HepG2 (cell line): Measurements from ENCODE around the gene TAS2R50. TPM values are rescaled to one million over a fixed set of nuclear protein-coding genes. Genes with fewer than 3 reads are reported as not detected.

Experiments used
- ATAC-seq: fragments of 200-7000 bp; cut with Tn5 transposase; 3 replicates; pipeline ENCODE4 v1.9.1; 2020; ENCODE audit warnings: mild to moderate bottlenecking, moderate library complexity
- BruUV-seq: library from RNA; stranded (reverse); fragments of 400-500 nt; replicated peaks from 2 replicates; lab custom pipeline; 2021; lab: Mats Ljungman, UMichigan
- CTCF ChIA-PET: fragments of 300-600 bp; formaldehyde crosslinking; extraction: SDS; loops from one replicate; lab custom pipeline; 2021; ENCODE audit warnings: low total read pairs, inconsistent platforms, low intra/inter-chr PET ratio; lab: Yijun Ruan, JAX
- POLR2A ChIA-PET: fragments of 350-600 bp; sonication (Branson Sonifier 250); formaldehyde crosslinking; loops from one replicate; lab custom pipeline; 2020; ENCODE audit warnings: antibody characterized with exemption, inconsistent platforms; lab: Yijun Ruan, JAX
- DNase-seq: peaks from one replicate; pipeline ENCODE4 v3.0.0-alpha.2; 2015; ENCODE audit warnings: low spot score
- FAIRE-seq: peaks from 3 replicates; lab custom pipeline; 2011; peaks lifted over from hg19 to GRCh38; lab: Jason Lieb, UNC
- H2AFZ ChIP-seq: one replicate; pipeline ENCODE4 v1.6.1; 2011; ENCODE audit warnings: low read length, inconsistent platforms
- H3K27ac ChIP-seq: fragments of 300-600 bp; 3 replicates; pipeline ENCODE4 v1.8.0; 2011; ENCODE audit warnings: mixed run types, mild to moderate bottlenecking, mixed read lengths, low read length, inconsistent platforms; ENCODE audit not compliant: insufficient read depth; ENCODE audit errors: extremely low read length
- H3K27me3 ChIP-seq, 2 experiments: fragments of 200-600 bp in 1 of 2; 2 replicates in 1 of 2; 3 replicates in 1 of 2; pipeline versions ENCODE4 v1.6.0 to v1.8.0; 2011; ENCODE audit warnings: low read length in 2 of 2, mild to moderate bottlenecking in 2 of 2, moderate library complexity in 2 of 2, inconsistent platforms in 1 of 2; ENCODE audit not compliant: insufficient read depth in 2 of 2, control insufficient read depth in 1 of 2
- H3K36me3 ChIP-seq, 2 experiments: fragments of 200-600 bp in 1 of 2; replicated peaks in 1 of 2; 2 replicates in 1 of 2; 3 replicates in 1 of 2; pipeline versions ENCODE4 v1.5.1 to v1.8.0; 2011; ENCODE audit warnings: low read length in 2 of 2, inconsistent platforms in 1 of 2; ENCODE audit not compliant: insufficient read depth in 2 of 2, control insufficient read depth in 1 of 2
- H3K4me1 ChIP-seq: 2 replicates; pipeline ENCODE4 v1.5.1; 2012; ENCODE audit warnings: low read length, inconsistent platforms; ENCODE audit not compliant: insufficient read depth
- H3K4me2 ChIP-seq: 2 replicates; pipeline ENCODE4 v1.6.0; 2011; ENCODE audit warnings: low read depth, low read length, inconsistent platforms
- H3K4me3 ChIP-seq, 3 experiments: fragments of 200-600 bp in 1 of 3; sonication (generic), shearing (Covaris generic) in 1 of 3; replicated peaks in 1 of 3; 2 replicates each; pipeline ENCODE4 v1.5.1; 2011 to 2016; ENCODE audit warnings: low read length in 3 of 3, inconsistent platforms in 2 of 3, low read depth in 2 of 3, mild to moderate bottlenecking in 2 of 3, control low read depth in 1 of 3, mixed read lengths in 1 of 3; ENCODE audit not compliant: insufficient read depth in 1 of 3
- H3K79me2 ChIP-seq: one replicate; pipeline ENCODE4 v1.6.1; 2011; ENCODE audit warnings: low read length, inconsistent platforms; ENCODE audit not compliant: insufficient read depth
- H3K9ac ChIP-seq: 2 replicates; pipeline ENCODE4 v1.6.0; 2011; ENCODE audit warnings: mild to moderate bottlenecking, low read depth, low read length, inconsistent platforms; ENCODE audit not compliant: insufficient read depth
- H3K9me3 ChIP-seq: 2 replicates; pipeline ENCODE4 v1.5.1; 2012; ENCODE audit warnings: mild to moderate bottlenecking, low read length
- H4K20me1 ChIP-seq: 2 replicates; pipeline ENCODE4 v1.6.0; 2011; ENCODE audit warnings: inconsistent platforms, mild to moderate bottlenecking, low read length, moderate library complexity; ENCODE audit not compliant: insufficient read depth
- DNMT1 ChIP-seq: sonication (generic); formaldehyde crosslinking; IDR thresholded peaks from 2 replicates; pipeline ENCODE4 v1.5.1; 2020; ENCODE audit warnings: mild to moderate bottlenecking, missing genetic modification reagents
- ERF ChIP-seq: IDR thresholded peaks from 2 replicates; pipeline ENCODE4 v1.6.1; 2018; ENCODE audit warnings: missing biosample characterization, missing genetic modification reagents
- ETV5 ChIP-seq: IDR thresholded peaks from 2 replicates; pipeline ENCODE4 v1.6.1; 2018; ENCODE audit warnings: missing biosample characterization, missing genetic modification reagents, inconsistent platforms, borderline replicate concordance
- FOXC1 ChIP-seq: sonication (generic); formaldehyde crosslinking; IDR thresholded peaks from 2 replicates; pipeline ENCODE4 v1.8.0; 2022; ENCODE audit warnings: mild to moderate bottlenecking, missing genetic modification reagents, borderline replicate concordance
- LBX2 ChIP-seq: sonication (generic); formaldehyde crosslinking; IDR thresholded peaks from 2 replicates; pipeline ENCODE4 v1.5.0; 2020; ENCODE audit warnings: missing genetic modification reagents, mild to moderate bottlenecking, borderline replicate concordance
- MLLT10 ChIP-seq: sonication (generic); formaldehyde crosslinking; IDR thresholded peaks from 2 replicates; pipeline ENCODE4 v1.4.0; 2020; ENCODE audit warnings: missing genetic modification reagents
- PITX1 ChIP-seq: sonication (generic); formaldehyde crosslinking; IDR thresholded peaks from 2 replicates; pipeline ENCODE4 v1.5.1; 2020; ENCODE audit warnings: mild to moderate bottlenecking, missing genetic modification reagents
- RARG ChIP-seq: sonication (generic); formaldehyde crosslinking; IDR thresholded peaks from 2 replicates; pipeline ENCODE4 v1.4.0; 2020; ENCODE audit warnings: low read depth, mild to moderate bottlenecking, missing genetic modification reagents
- RNF219 ChIP-seq: sonication (generic); formaldehyde crosslinking; IDR thresholded peaks from 2 replicates; pipeline ENCODE4 v1.5.0; 2020; ENCODE audit warnings: mild to moderate bottlenecking, missing genetic modification reagents
- SMYD3 ChIP-seq: sonication (generic); formaldehyde crosslinking; IDR thresholded peaks from 2 replicates; pipeline ENCODE4 v1.8.1; 2023; ENCODE audit warnings: mild to moderate bottlenecking, missing genetic modification reagents
- SRY ChIP-seq: sonication (generic); formaldehyde crosslinking; IDR thresholded peaks from 2 replicates; pipeline ENCODE4 v1.8.0; 2022; ENCODE audit warnings: mild to moderate bottlenecking, missing genetic modification reagents
- THAP8 ChIP-seq: sonication (generic); formaldehyde crosslinking; IDR thresholded peaks from 2 replicates; pipeline ENCODE4 v1.5.1; 2020; ENCODE audit warnings: missing genetic modification reagents, mild to moderate bottlenecking, borderline replicate concordance
- ZFP41 ChIP-seq: sonication (generic); formaldehyde crosslinking; IDR thresholded peaks from 2 replicates; pipeline ENCODE4 v1.4.0; 2020; ENCODE audit warnings: mild to moderate bottlenecking, missing genetic modification reagents, borderline replicate concordance
- ZMAT3 ChIP-seq: sonication (generic); formaldehyde crosslinking; conservative IDR thresholded peaks from 2 replicates; pipeline ENCODE4 v1.7.0; 2021; ENCODE audit warnings: missing genetic modification reagents
- ZNF496 ChIP-seq: sonication (generic); formaldehyde crosslinking; IDR thresholded peaks from 2 replicates; pipeline ENCODE4 v1.8.1; 2023; ENCODE audit warnings: mild to moderate bottlenecking, moderate library complexity, missing genetic modification reagents; ENCODE audit not compliant: insufficient replicate concordance
- ZNF577 ChIP-seq: sonication (generic); formaldehyde crosslinking; IDR thresholded peaks from 2 replicates; pipeline ENCODE4 v1.4.0; 2020; ENCODE audit warnings: mild to moderate bottlenecking, low read depth, missing genetic modification reagents, borderline replicate concordance
- ZNF772 ChIP-seq: sonication (generic); formaldehyde crosslinking; IDR thresholded peaks from 2 replicates; pipeline ENCODE4 v1.5.0; 2020; ENCODE audit warnings: mild to moderate bottlenecking, missing genetic modification reagents
- WGBS: methylation state at CpG from one replicate; pipeline ENCODE4 v1.1.6; 2017; ENCODE audit warnings: low lambda C conversion rate; 5-methylcytosine and 5-hydroxymethylcytosine counted together
- in situ Hi-C: cut with HindIII; loops from 2 replicates; pipeline ENCODE4 v1.10.0; 2017; ENCODE audit warnings: low pct_unique_long_range_greater_than_20kb; ENCODE audit not compliant: extremely low pct_ligation_motif_present
- intact Hi-C: fragments of 100-400 bp; cut with micrococcal nuclease; formaldehyde crosslinking; loops from one replicate; pipeline ENCODE4 v1.10.0; 2022; ENCODE audit not compliant: unreplicated experiment
- polyA plus RNA-seq, 8 experiments: library from polyadenylated mRNA; depleted of rRNA in 3 of 8; stranded (reverse) in 7 of 8; unstranded in 1 of 8; fragments of >200 nt; fragmentation: Illumina TruSeq in 4 of 8; extraction: Trizol in 4 of 8; gene quantifications; 2 replicates each; pipeline versions ENCODE4 v1.2.1 to v1.2.3, GENCODE V29; 2011 to 2016; ENCODE audit warnings: low read depth in 4 of 8, missing spikeins in 1 of 8, mixed read lengths in 1 of 8; ENCODE audit not compliant: insufficient read depth in 1 of 8
- total RNA-seq, 5 experiments: library from RNA; depleted of rRNA; stranded (reverse); fragments of >200 nt; fragmentation: Illumina TruSeq; extraction: Trizol; gene quantifications; 2 replicates each; pipeline ENCODE4 v1.2.3, GENCODE V29; 2016; ENCODE audit warnings: low read depth in 1 of 5

Gene TAS2R50
- total and polyA plus RNA-seq, 2 of the 13 experiments (the other 11 are each of a cell fraction or from before 2014, with no cell fraction given) = 0.17 to 2.2 TPM

- peaks cover under 1% of the 10 kb centered on the region for H3K79me2 ChIP-seq
- H3K4me3 ChIP-seq = no peak overlapping the region
- no peak overlapping the region for H2AFZ ChIP-seq
- H3K4me1 ChIP-seq = no peaks in the 10 kb centered on the region
- TF ChIP-seq ZFP41 (CRISPR knock-in tag) (no peak), RNF219 (no peak), DNMT1 (CRISPR knock-in tag) (no peak)
- CTCF ChIA-PET = no interaction called here
- 97% methylated on average over 5 of the region's 5 CpGs for WGBS
- DNase-seq = no peak
- H4K20me1 ChIP-seq = no peaks in the 10 kb centered on the region
- BruUV-seq = no TSS peak
- H3K27ac ChIP-seq = no peak overlapping the region
- ATAC-seq = no peak
- no peak overlapping the region for H3K9ac ChIP-seq
- no peaks in the 10 kb centered on the region for H3K36me3 ChIP-seq
- no peaks in the 10 kb centered on the region for H3K27me3 ChIP-seq
- H3K4me2 ChIP-seq = no peak overlapping the region
- FAIRE-seq = no peak
- POLR2A ChIA-PET = no interaction called here
- in situ Hi-C loops (no loop called here), intact Hi-C loops (no loop called here)
- no peaks in the 10 kb centered on the region for H3K9me3 ChIP-seq
Observed at GRCh38 chr12:10982244-10982643, 4.5 kb downstream of the TAS2R50 start.

GRCh38 chr12:10974965-10975364, 11.7 kb downstream of the TAS2R50 start:
- Histone ChIP-seq H3K36me3 (peaks cover 0 to 2% of the 10 kb centered on the region in 2 experiments; a peak in 2 of 5 replicates), H3K27me3 (no peaks in the 10 kb centered on the region), H3K9ac (no peak overlapping the region), H3K27ac (no peak overlapping the region), H2AFZ (no peak overlapping the region), H4K20me1 (no peaks in the 10 kb centered on the region), H3K79me2 (peaks cover 4% of the 10 kb centered on the region), H3K9me3 (no peaks in the 10 kb centered on the region), H3K4me2 (no peak overlapping the region), H3K4me1 (no peaks in the 10 kb centered on the region), H3K4me3 (no peak overlapping the region)
- DNase-seq (no peak), FAIRE-seq (no peak), ATAC-seq (no peak)
- intact Hi-C loops (no loop called here), in situ Hi-C loops (no loop called here)
- no TSS peak for BruUV-seq
- ChIA-PET POLR2A (no interaction called here), CTCF (no interaction called here)
- 97% methylated on average over 3 of the region's 3 CpGs for WGBS
- TF ChIP-seq MLLT10 (CRISPR knock-in tag) (no peak), SMYD3 (CRISPR knock-in tag) (no peak), THAP8 (CRISPR knock-in tag) (no peak), LBX2 (CRISPR knock-in tag) (no peak), FOXC1 (CRISPR knock-in tag) (no peak), ZNF577 (CRISPR knock-in tag) (no peak), ZNF772 (no peak), SRY (CRISPR knock-in tag) (no peak), ETV5 (CRISPR knock-in tag) (no peak), RARG (CRISPR knock-in tag) (no peak), PITX1 (CRISPR knock-in tag) (no peak), ZMAT3 (CRISPR knock-in tag) (no peak), ZNF496 (CRISPR knock-in tag) (no peak), ERF (CRISPR knock-in tag) (no peak)
